HG02571 (cell line): Measurements from ENCODE around the gene KLHL12.
A peak's percentile ranks its signal among the peaks of the same experiment; 100 is the strongest.

Source experiments
- ATAC-seq: cut with Tn5 transposase; IDR thresholded peaks from one replicate; pipeline ENCODE4 v1.9.1; 2021; ENCODE audit warnings: mild to moderate bottlenecking, moderate library complexity; ENCODE audit not compliant: unreplicated experiment

The KLHL12 gene

GRCh38 chr1:202926581-202927491 lies at the start of gene KLHL12:
KLHL12 (minus strand) TSS chr1:202927234; CDS start chr1:202925162, 2,072 bp downstream.
- peak; percentile 88 for ATAC-seq

GRCh38 chr1:202976633-202977032 lies 49.6 kb upstream of the KLHL12 start:
- no peak for ATAC-seq

- no peak for ATAC-seq
Measured at GRCh38 chr1:202974856-202975255, 47.8 kb upstream of the KLHL12 start.

GRCh38 chr1:202972046-202972445 lies 45.0 kb upstream of the KLHL12 start:
- ATAC-seq = no peak

- no peak for ATAC-seq
Measured at GRCh38 chr1:202968895-202969295, 41.9 kb upstream of the KLHL12 start.

GRCh38 chr1:202968351-202968750 lies 41.3 kb upstream of the KLHL12 start:
- no peak for ATAC-seq

GRCh38 chr1:202967684-202968281 lies 40.7 kb upstream of the KLHL12 start:
- ATAC-seq = peak; percentile 5

- no peak for ATAC-seq
Measured at GRCh38 chr1:202966006-202966898, 39.2 kb upstream of the KLHL12 start.

GRCh38 chr1:202965422-202965821 lies 38.4 kb upstream of the KLHL12 start:
- no peak for ATAC-seq

- ATAC-seq = no peak
Measured at GRCh38 chr1:202964791-202965410, 37.9 kb upstream of the KLHL12 start.

- no peak for ATAC-seq
Measured at GRCh38 chr1:202961220-202961880, 34.3 kb upstream of the KLHL12 start.

- ATAC-seq = no peak
Measured at GRCh38 chr1:202959276-202959620, 32.2 kb upstream of the KLHL12 start.

- no peak for ATAC-seq
Measured at GRCh38 chr1:202958544-202959275, 31.7 kb upstream of the KLHL12 start.

- peak; percentile 97 for ATAC-seq
Measured at GRCh38 chr1:202957733-202958543, 30.9 kb upstream of the KLHL12 start, which contains the start of gene ADIPOR1. ADIPOR1 (minus strand) TSS chr1:202958312; CDS start chr1:202951070, 7,242 bp downstream.

- ATAC-seq = no peak
Measured at GRCh38 chr1:202956969-202957368, 29.9 kb upstream of the KLHL12 start.

GRCh38 chr1:202954057-202954745 lies 27.2 kb upstream of the KLHL12 start:
- ATAC-seq = no peak

- no peak for ATAC-seq
Measured at GRCh38 chr1:202953392-202953791, 26.4 kb upstream of the KLHL12 start.

GRCh38 chr1:202952818-202953217 lies 25.8 kb upstream of the KLHL12 start:
- no peak for ATAC-seq
